Measurements from ENCODE around the gene VAV3. TPM values are rescaled to one million over a fixed set of nuclear protein-coding genes. Genes with fewer than 3 reads are reported as not detected.

The VAV3 gene
- total RNA-seq, 1 donor from 2014 or later: 2.6 TPM

- no peaks in the 10 kb centered on the region for H3K36me3 Mint-ChIP-seq (ENCODE audit: low read depth, unreplicated experiment)
- no peaks in the 10 kb centered on the region for H3K27me3 Mint-ChIP-seq (ENCODE audit: low read depth, unreplicated experiment)
- Histone ChIP-seq H3K36me3 (ENCODE audit: insufficient read depth, low read length) (no peaks in the 10 kb centered on the region), H3K4me2 (ENCODE audit: low read length) (no peak overlapping the region), H3K27ac (ENCODE audit: low read depth, low read length) (no peak overlapping the region), H3K4me3 (ENCODE audit: insufficient read depth, low read depth, low read length) (no peak overlapping the region), H3K4me1 (ENCODE audit: insufficient read depth, low read length) (no peaks in the 10 kb centered on the region), H2AFZ (ENCODE audit: low read depth, low read length) (no peak overlapping the region), H3K27me3 (ENCODE audit: insufficient read depth, low read length) (no peaks in the 10 kb centered on the region), H3K9me3 (ENCODE audit: insufficient read depth, low read depth, low read length) (no peaks in the 10 kb centered on the region), H3K9ac (ENCODE audit: low read length) (no peak overlapping the region), H3K79me2 (ENCODE audit: insufficient read depth, low read length) (no peaks in the 10 kb centered on the region), H4K20me1 (ENCODE audit: insufficient read depth, low read length) (no peaks in the 10 kb centered on the region)
- FAIRE-seq: no peak
- H3K4me1 Mint-ChIP-seq (ENCODE audit: low read depth, unreplicated experiment): no peaks in the 10 kb centered on the region
- H3K27ac Mint-ChIP-seq (ENCODE audit: unreplicated experiment): no peak overlapping the region
- H3K9me3 Mint-ChIP-seq (ENCODE audit: unreplicated experiment): peaks cover 2% of the 10 kb centered on the region
- H3K4me3 Mint-ChIP-seq (ENCODE audit: unreplicated experiment): no peak overlapping the region
- no peak for DNase-seq (ENCODE audit: low read depth)
- TF ChIP-seq CTCF (IDR thresholded peaks at IDR 0.05; ENCODE audit: insufficient read depth, low read depth, low read length) (no peak), EZH2 (IDR thresholded peaks at IDR 0.05; ENCODE audit: insufficient read depth, low read length) (no peak)
Observed at GRCh38 chr1:107889524-107889923, 75.5 kb downstream of the VAV3 start.

- no peak for TF ChIP-seq EZH2 (IDR thresholded peaks at IDR 0.05; ENCODE audit: insufficient read depth, low read length)
- Mint-ChIP-seq H3K9me3 (ENCODE audit: unreplicated experiment) (no peaks in the 10 kb centered on the region), H3K36me3 (ENCODE audit: low read depth, unreplicated experiment) (no peaks in the 10 kb centered on the region), H3K27ac (ENCODE audit: unreplicated experiment) (no peak overlapping the region), H3K4me3 (ENCODE audit: unreplicated experiment) (no peak overlapping the region), H3K27me3 (ENCODE audit: low read depth, unreplicated experiment) (no peaks in the 10 kb centered on the region), H3K4me1 (ENCODE audit: low read depth, unreplicated experiment) (peaks cover 4% of the 10 kb centered on the region)
- Histone ChIP-seq H3K27me3 (ENCODE audit: insufficient read depth, low read length) (no peaks in the 10 kb centered on the region), H4K20me1 (ENCODE audit: insufficient read depth, low read length) (no peaks in the 10 kb centered on the region), H3K9me3 (ENCODE audit: insufficient read depth, low read depth, low read length) (no peaks in the 10 kb centered on the region), H2AFZ (ENCODE audit: low read depth, low read length) (no peak overlapping the region), H3K9ac (ENCODE audit: low read length) (no peak overlapping the region), H3K4me1 (ENCODE audit: insufficient read depth, low read length) (no peaks in the 10 kb centered on the region), H3K4me3 (ENCODE audit: insufficient read depth, low read depth, low read length) (no peak overlapping the region), H3K79me2 (ENCODE audit: insufficient read depth, low read length) (no peaks in the 10 kb centered on the region), H3K27ac (ENCODE audit: low read depth, low read length) (no peak overlapping the region), H3K4me2 (ENCODE audit: low read length) (no peak overlapping the region), H3K36me3 (ENCODE audit: insufficient read depth, low read length) (no peaks in the 10 kb centered on the region)
- DNase-seq (ENCODE audit: low read depth) (no peak), FAIRE-seq (no peak)
Observed at GRCh38 chr1:107883562-107883961, 81.4 kb downstream of the VAV3 start.

- no peaks in the 10 kb centered on the region for H3K9me3 Mint-ChIP-seq (ENCODE audit: unreplicated experiment)
- no peaks in the 10 kb centered on the region for H3K27me3 Mint-ChIP-seq (ENCODE audit: low read depth, unreplicated experiment)
- no peaks in the 10 kb centered on the region for H3K36me3 Mint-ChIP-seq (ENCODE audit: low read depth, unreplicated experiment)
- no peaks in the 10 kb centered on the region for H3K36me3 ChIP-seq (ENCODE audit: insufficient read depth, low read length)
- no peaks in the 10 kb centered on the region for H3K4me1 ChIP-seq (ENCODE audit: insufficient read depth, low read length)
- H2AFZ ChIP-seq (ENCODE audit: low read depth, low read length): no peak overlapping the region
- H3K79me2 ChIP-seq (ENCODE audit: insufficient read depth, low read length): no peaks in the 10 kb centered on the region
- no peak overlapping the region for H3K4me2 ChIP-seq (ENCODE audit: low read length)
- H3K4me3 ChIP-seq (ENCODE audit: insufficient read depth, low read depth, low read length): no peak overlapping the region
- H3K9ac ChIP-seq (ENCODE audit: low read length): no peak overlapping the region
- H3K27ac Mint-ChIP-seq (ENCODE audit: unreplicated experiment): no peak overlapping the region
- H3K9me3 ChIP-seq (ENCODE audit: insufficient read depth, low read depth, low read length): no peaks in the 10 kb centered on the region
- no peak overlapping the region for H3K27ac ChIP-seq (ENCODE audit: low read depth, low read length)
- DNase-seq (ENCODE audit: low read depth) (no peak), FAIRE-seq (no peak)
- peaks cover 17% of the 10 kb centered on the region for H3K4me1 Mint-ChIP-seq (ENCODE audit: low read depth, unreplicated experiment)
- H4K20me1 ChIP-seq (ENCODE audit: insufficient read depth, low read length): no peaks in the 10 kb centered on the region
- H3K4me3 Mint-ChIP-seq (ENCODE audit: unreplicated experiment): no peak overlapping the region
- TF ChIP-seq EZH2 (IDR thresholded peaks at IDR 0.05; ENCODE audit: insufficient read depth, low read length): no peak
- TF ChIP-seq CTCF (IDR thresholded peaks at IDR 0.05; ENCODE audit: insufficient read depth, low read depth, low read length): no peak
- H3K27me3 ChIP-seq (ENCODE audit: insufficient read depth, low read length): no peaks in the 10 kb centered on the region
Observed at GRCh38 chr1:107879927-107880326, 85.1 kb downstream of the VAV3 start.

Measured in astrocyte (in vitro differentiated cells and primary cell).